Measurements from ENCODE around the gene RNPS1.

- TF ChIP-seq, protein P1, sequence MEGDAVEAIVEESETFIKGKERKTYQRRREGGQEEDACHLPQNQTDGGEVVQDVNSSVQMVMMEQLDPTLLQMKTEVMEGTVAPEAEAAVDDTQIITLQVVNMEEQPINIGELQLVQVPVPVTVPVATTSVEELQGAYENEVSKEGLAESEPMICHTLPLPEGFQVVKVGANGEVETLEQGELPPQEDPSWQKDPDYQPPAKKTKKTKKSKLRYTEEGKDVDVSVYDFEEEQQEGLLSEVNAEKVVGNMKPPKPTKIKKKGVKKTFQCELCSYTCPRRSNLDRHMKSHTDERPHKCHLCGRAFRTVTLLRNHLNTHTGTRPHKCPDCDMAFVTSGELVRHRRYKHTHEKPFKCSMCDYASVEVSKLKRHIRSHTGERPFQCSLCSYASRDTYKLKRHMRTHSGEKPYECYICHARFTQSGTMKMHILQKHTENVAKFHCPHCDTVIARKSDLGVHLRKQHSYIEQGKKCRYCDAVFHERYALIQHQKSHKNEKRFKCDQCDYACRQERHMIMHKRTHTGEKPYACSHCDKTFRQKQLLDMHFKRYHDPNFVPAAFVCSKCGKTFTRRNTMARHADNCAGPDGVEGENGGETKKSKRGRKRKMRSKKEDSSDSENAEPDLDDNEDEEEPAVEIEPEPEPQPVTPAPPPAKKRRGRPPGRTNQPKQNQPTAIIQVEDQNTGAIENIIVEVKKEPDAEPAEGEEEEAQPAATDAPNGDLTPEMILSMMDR (IDR thresholded peaks at IDR 0.05; ENCODE audit: low read depth, low read length), result no peak
- TF ChIP-seq, protein P2, sequence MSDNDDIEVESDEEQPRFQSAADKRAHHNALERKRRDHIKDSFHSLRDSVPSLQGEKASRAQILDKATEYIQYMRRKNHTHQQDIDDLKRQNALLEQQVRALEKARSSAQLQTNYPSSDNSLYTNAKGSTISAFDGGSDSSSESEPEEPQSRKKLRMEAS (IDR thresholded peaks at IDR 0.05; ENCODE audit: low read depth, low read length), result no peak
- no peak for TF ChIP-seq POLR2A (IDR thresholded peaks at IDR 0.05; ENCODE audit: extremely low read depth, insufficient read length)
- TF ChIP-seq MYC (IDR thresholded peaks at IDR 0.05; ENCODE audit: low read depth, low read length), result no peak
Measured at GRCh38 chr16:2206780-2207433, 61.0 kb downstream of the RNPS1 start.

Measured in NB4 (cell line).